ENCODE data around the gene CYB5RL.

CYB5RL gene

DNA sequence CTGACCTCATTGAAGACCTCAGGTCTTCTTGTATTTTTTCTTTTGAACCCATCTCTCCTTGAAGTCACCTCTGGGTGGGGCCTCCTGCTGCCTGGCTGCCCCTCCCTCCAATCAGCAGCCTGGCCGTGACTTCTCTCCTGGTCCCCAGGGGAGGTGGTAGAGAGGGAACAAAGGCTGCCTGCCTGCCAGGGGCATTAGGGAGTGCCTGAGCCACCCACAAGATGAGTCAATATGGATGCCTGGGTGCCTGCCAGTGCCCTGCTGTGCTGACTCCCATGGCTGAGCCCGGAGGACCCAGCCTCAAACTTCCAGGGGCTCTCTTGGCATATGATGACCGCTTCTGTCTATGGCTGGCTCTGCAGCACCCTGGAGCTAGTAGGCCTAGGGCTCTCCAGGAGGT lies 41.8 kb downstream of the CYB5RL start:
- no peak for ATAC-seq

DNA sequence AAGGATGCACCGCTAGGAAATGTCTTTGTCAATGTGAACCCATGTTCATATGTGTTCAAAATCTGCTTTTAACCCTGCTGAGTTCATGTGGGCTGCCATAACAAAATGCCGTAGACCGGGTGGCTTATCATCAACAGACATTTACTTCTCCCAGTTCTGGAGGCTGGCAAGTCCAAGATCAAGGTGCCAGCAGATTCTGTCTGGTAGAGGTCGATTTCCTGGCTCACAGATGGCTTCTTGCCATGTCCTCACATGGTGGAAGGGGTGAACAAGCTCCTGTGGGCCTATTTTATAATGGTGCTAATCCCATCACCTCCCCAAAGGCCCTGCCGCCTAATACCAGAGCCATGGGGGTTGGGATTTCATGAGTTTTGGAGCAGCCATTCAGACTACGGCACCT lies 42.4 kb downstream of the CYB5RL start:
- no peak for ATAC-seq

DNA sequence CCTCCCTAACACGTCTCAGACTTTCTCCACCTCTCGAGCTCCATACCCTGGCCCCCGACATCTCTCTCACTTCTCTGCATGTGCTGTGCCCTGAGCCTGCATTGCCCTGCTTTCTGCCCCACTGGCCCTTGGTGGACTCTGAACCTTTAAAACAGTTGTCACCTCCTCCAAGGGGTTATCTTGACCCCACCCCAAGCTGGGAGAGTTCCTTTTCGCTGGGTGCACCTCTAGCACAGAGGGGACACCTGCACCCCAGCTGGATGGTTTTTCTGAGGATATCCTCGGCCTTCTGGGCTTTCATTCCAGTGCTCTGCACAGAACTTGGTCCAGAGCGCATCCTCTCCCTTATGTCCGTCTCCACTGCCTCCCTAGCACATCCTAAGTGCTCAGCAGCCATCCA lies 42.8 kb downstream of the CYB5RL start:
- ATAC-seq: no peak

DNA sequence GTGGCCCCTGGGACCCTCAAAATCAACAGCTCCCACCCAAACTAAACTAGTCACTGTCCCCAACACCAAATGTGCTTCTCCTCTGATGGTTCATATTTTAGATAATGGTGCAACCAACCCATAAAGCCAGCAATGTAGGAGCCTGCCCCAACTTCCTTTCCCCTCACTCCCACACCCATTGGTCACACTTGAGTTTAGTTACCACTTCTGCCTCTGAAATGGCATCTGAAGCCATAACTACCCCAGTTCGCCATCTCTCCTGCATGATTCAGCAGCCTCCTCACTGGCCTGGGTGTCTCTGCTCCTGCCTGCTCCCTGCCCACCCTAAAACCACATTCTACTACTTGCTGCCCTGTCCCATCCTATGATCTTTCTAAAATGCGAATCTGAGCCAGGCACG lies 43.6 kb downstream of the CYB5RL start:
- no peak for ATAC-seq

DNA sequence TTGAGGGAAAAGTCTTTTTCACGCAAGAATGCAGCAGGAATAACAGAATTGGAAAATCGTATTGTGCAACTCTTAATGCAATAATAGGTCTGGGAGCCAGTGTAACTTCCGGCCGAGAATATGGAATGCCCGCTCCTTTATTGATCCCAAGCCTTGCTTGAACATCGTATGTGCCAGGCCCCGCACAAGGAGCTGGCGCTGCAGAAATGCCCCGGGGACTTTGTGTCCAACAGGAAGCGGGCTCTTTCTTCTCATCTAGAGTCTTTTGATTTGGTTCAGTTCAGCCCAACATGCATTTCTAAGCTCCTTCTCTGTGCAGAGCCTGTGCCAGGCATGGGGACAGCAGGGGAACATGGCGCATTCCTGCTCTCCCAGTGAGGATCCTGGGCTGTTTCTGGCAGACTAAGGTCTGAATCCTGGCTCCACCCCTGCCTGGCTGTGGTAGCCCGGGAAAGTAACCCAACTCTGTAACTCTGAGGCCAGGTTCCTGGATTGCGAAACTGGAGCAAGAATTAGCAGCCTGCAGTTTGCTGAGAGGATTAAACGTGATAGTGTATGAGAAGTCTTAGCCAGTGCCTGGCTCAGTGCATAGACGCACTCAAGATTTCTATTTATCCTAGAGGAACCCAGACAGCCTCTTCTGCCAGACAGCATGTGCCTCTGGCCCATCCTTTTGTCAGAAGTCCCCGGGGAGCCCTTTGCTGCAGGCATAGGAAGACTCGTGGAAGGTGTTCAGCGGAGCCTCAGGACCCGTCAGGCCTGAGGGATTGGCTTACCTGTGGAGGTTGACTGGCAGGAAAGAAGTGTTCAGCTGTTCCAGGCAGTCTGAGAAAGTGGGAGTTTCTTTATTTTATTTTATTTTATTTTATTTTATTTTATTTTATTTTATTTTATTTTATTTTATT lies 46.0 kb downstream of the CYB5RL start:
- ATAC-seq: no peak

DNA sequence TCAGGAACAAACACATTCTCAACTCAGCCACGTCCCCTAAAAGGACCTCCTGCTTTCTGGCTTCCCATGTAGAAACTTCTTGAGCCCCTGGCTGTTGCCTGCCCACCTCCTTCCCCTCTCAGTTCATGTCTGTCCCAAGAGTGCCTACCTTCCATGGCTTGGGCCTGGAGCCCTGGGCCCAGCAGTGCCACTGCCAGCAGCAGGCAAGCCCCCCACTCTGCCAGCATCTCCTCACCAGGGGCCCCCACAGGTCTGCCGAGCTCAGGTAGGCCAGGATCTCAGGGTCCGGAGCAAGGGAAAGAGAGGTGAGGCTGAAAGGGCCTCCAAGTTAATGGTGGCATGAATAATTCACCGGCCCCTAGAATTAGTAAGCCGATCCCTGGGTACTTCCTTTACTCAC lies 47.1 kb downstream of the CYB5RL start, which contains the start of gene CDCP2:
Gene CDCP2 (minus strand): TSS at position 305 of the 400 bp plus-strand sequence. CDS start 78 bp downstream, at position 227.
- ATAC-seq: no peak

DNA sequence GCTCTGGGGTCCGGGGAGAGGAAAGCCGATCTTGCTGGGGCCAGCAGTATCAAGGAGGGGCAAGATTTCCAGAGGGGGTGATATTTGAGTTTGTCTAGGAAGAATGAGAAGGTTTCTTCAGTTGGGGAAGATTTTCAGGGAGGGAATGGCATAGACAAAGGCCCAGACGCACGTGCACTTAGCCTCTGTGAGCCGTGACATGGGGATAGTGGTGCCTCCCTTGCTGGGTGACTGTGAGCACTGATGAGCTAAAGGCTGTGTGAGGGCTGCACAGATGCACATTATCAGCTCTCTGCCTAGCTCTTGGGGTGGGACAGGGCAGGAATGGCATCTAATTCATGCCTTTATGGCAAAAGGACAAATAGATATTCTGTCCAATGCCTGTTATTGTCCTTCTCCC lies 48.8 kb downstream of the CYB5RL start:
- ATAC-seq: no peak

Measured in activated CD4-positive, CD25-positive, alpha-beta regulatory T cell treated with anti-CD3 and anti-CD28 coated beads, Interleukin-2, amount 50 U/mL, for 24 hours (primary cell).